Mucosa of descending colon (tissue), 3 donors: Measurements from ENCODE around the gene ETNPPL. TPM values are rescaled to one million over a fixed set of nuclear protein-coding genes. Genes with fewer than 3 reads are reported as not detected.
"Not testable (repeated sequence)": the region's sequence is repeated elsewhere in the genome, so short reads cannot be mapped to it uniquely, and the experiment has no call there.

ENCODE experiments used
- ATAC-seq: fragments of 200-7000 bp; cut with Tn5 transposase; one replicate; pipeline ENCODE4 v1.9.1; 2020; ENCODE audit warnings: mild to moderate bottlenecking, moderate library complexity
- DNase-seq, 3 donors: peaks; one replicate each; pipeline ENCODE4 v3.0.0-alpha.2; 2020
- H3K36me3 ChIP-seq: fragments of 200-600 bp; one replicate; pipeline ENCODE4 v1.8.0; 2021; ENCODE audit warnings: low read depth, mild to moderate bottlenecking
- H3K4me1 ChIP-seq: fragments of 200-600 bp; one replicate; pipeline ENCODE4 v1.8.0; 2021; ENCODE audit warnings: low read depth, mild to moderate bottlenecking
- H3K4me3 ChIP-seq: fragments of 200-600 bp; one replicate; pipeline ENCODE4 v1.8.0; 2021; ENCODE audit warnings: mild to moderate bottlenecking
- H3K9me3 ChIP-seq: fragments of 200-600 bp; one replicate; pipeline ENCODE4 v1.8.0; 2021; ENCODE audit warnings: mild to moderate bottlenecking
- intact Hi-C, 2 donors: fragments of 100-400 bp; cut with DNase I in 1 of 2; cut with micrococcal nuclease in 1 of 2; formaldehyde crosslinking; loops; one replicate each; pipeline versions ENCODE4 v1.11.0 to v1.11.1; 2022; cut with DNase I, micrococcal nuclease
- total RNA-seq, 3 donors: library from RNA; stranded (reverse); fragmentation: NEBNext Ultra II Directional in 2 of 3; extraction: Animal tissue kit (Norgen Biotek cat#: 25700) in 2 of 3; gene quantifications; one replicate each; pipeline versions ENCODE4 v1.2.1 to v1.2.4, GENCODE V29; 2021 to 2023
- TF ChIP-seq, protein P1 (sequence below): fragments of 200-600 bp; IDR thresholded peaks from one replicate; pipeline ENCODE4 v1.8.0; 2022; ENCODE audit warnings: antibody characterized with exemption, mild to moderate bottlenecking
- donor health status: DM: no; HTN: no; CAD: no; lungs with moderate emphysema.
- donor health status: DM: no; HTN: no; CAD: no.
- donor health status: DM: no; HTN: yes; CAD: no.

The ETNPPL gene
- total RNA-seq, 3 donors from 2014 or later, result not detected

- ATAC-seq, result no peak
- TF ChIP-seq, protein P1, sequence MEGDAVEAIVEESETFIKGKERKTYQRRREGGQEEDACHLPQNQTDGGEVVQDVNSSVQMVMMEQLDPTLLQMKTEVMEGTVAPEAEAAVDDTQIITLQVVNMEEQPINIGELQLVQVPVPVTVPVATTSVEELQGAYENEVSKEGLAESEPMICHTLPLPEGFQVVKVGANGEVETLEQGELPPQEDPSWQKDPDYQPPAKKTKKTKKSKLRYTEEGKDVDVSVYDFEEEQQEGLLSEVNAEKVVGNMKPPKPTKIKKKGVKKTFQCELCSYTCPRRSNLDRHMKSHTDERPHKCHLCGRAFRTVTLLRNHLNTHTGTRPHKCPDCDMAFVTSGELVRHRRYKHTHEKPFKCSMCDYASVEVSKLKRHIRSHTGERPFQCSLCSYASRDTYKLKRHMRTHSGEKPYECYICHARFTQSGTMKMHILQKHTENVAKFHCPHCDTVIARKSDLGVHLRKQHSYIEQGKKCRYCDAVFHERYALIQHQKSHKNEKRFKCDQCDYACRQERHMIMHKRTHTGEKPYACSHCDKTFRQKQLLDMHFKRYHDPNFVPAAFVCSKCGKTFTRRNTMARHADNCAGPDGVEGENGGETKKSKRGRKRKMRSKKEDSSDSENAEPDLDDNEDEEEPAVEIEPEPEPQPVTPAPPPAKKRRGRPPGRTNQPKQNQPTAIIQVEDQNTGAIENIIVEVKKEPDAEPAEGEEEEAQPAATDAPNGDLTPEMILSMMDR, result no peak
- H3K36me3 ChIP-seq, result no peaks in the 10 kb centered on the region
- intact Hi-C loops, result no loop called here
- no peaks in the 10 kb centered on the region for H3K4me1 ChIP-seq
- H3K4me3 ChIP-seq, result no peak overlapping the region
- no peak for DNase-seq
- H3K9me3 ChIP-seq, result peaks cover 16% of the 10 kb centered on the region
These were observed 37.4 kb downstream of the ETNPPL start for GRCh38 chr4:108725457-108725856.

- intact Hi-C loops, result no loop called here
These were observed 45.5 kb downstream of the ETNPPL start for GRCh38 chr4:108717386-108717785.

GRCh38 chr4:108716340-108716739 lies 46.5 kb downstream of the ETNPPL start:
- no peak for ATAC-seq
- no peaks in the 10 kb centered on the region for H3K4me1 ChIP-seq
- no peak for DNase-seq
- H3K36me3 ChIP-seq, result no peaks in the 10 kb centered on the region
- H3K4me3 ChIP-seq, result no peak overlapping the region
- intact Hi-C loops, result no loop called here
- no peaks in the 10 kb centered on the region for H3K9me3 ChIP-seq
- TF ChIP-seq, protein P1, result no peak

More at GRCh38 chr4:108717386-108717785, 45.5 kb downstream of the ETNPPL start:
- Histone ChIP-seq H3K4me3 (no peak overlapping the region), H3K4me1 (no peaks in the 10 kb centered on the region), H3K36me3 (no peaks in the 10 kb centered on the region), H3K9me3 (no peaks in the 10 kb centered on the region)
- DNase-seq, result no peak
- TF ChIP-seq, protein P1, result no peak
- no peak for ATAC-seq

DNA sequence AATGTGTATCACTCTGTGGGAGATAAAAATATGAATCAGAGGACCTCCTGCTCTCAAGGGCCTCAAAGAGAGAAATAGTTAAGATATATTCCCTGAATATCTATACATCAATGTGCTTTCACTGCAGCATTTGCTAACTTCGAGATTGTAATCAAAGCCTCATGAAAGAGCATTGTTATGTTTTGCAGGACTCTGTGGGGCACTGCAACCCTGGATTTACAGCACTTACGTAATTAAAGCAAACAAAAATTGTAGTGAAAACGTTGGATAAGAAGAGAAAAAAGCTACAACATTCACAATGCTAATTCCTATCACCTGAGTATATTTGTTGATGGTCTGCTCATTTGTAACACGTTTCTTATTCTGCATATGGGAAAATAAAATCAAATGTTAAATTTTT lies 48.0 kb downstream of the ETNPPL start:
- ATAC-seq (no peak), DNase-seq (no peak)
- Histone ChIP-seq H3K36me3 (no peaks in the 10 kb centered on the region), H3K9me3 (no peaks in the 10 kb centered on the region), H3K4me1 (no peaks in the 10 kb centered on the region), H3K4me3 (no peak overlapping the region)
- TF ChIP-seq, protein P1, result no peak
- intact Hi-C loops, result no loop called here

DNA sequence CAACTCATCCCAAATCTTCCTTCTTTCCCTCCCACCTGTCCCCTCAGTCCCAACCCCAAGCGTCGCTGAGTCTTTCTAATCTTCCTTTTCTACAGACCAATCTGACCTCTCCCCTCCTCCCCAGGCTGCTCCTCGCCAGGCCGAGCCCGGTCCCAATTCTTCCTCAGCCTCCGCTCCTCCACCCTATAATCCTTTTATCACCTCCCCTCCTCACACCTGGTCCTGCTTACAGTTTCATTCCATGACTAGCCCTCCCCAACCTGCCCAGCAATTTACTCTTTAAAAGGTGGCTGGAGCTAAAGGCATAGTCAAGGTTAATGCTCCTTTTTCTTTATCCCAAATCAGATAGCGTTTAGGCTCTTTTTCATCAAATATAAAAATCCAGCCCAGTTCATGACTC lies 52.3 kb downstream of the ETNPPL start:
- intact Hi-C loops, ATAC-seq, DNase-seq, H3K36me3 ChIP-seq, H3K9me3 ChIP-seq, H3K4me1 ChIP-seq, H3K4me3 ChIP-seq: not testable (repeated sequence)

GRCh38 chr4:108709722-108710121 lies 53.1 kb downstream of the ETNPPL start:
- Histone ChIP-seq H3K4me3 (no peak overlapping the region), H3K4me1 (no peaks in the 10 kb centered on the region), H3K36me3 (no peaks in the 10 kb centered on the region), H3K9me3 (no peaks in the 10 kb centered on the region)
- ATAC-seq (no peak), DNase-seq (no peak)
- TF ChIP-seq, protein P1, result no peak
- intact Hi-C loops, result no loop called here
